Stimulated activated CD4-positive, alpha-beta T cell treated with anti-CD3 and anti-CD28 coated beads, Interleukin-1b, Interleukin-23, amount 100 ng/mL, for 48 hours (primary cell): Measurements from ENCODE around the gene CDX2.

Source experiments
- DNase-seq: peaks from one replicate; pipeline ENCODE4 v3.0.0-alpha.2; 2020

CDX2 gene

DNA sequence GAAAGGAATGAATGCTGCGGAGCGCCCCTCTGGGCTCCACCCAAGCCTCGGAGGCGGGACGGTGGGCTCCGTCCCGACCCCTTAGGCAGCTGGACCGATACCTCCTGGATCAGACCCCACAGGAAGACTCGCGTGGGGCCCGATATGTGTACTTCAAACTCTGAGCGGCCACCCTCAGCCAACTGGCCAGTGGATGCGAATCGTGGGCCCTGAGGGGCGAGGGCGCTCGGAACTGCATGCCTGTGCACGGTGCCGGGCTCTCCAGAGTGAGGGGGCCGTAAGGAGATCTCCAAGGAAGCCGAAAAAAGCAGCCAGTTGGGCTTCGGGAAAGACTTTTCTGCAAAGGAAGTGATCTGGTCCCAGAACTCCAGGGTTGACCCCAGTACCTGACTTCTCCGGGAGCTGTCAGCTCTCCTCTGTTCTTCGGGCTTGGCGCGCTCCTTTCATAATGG, 40.7 kb downstream of the CDX2 start:
- DNase-seq: no peak

DNA sequence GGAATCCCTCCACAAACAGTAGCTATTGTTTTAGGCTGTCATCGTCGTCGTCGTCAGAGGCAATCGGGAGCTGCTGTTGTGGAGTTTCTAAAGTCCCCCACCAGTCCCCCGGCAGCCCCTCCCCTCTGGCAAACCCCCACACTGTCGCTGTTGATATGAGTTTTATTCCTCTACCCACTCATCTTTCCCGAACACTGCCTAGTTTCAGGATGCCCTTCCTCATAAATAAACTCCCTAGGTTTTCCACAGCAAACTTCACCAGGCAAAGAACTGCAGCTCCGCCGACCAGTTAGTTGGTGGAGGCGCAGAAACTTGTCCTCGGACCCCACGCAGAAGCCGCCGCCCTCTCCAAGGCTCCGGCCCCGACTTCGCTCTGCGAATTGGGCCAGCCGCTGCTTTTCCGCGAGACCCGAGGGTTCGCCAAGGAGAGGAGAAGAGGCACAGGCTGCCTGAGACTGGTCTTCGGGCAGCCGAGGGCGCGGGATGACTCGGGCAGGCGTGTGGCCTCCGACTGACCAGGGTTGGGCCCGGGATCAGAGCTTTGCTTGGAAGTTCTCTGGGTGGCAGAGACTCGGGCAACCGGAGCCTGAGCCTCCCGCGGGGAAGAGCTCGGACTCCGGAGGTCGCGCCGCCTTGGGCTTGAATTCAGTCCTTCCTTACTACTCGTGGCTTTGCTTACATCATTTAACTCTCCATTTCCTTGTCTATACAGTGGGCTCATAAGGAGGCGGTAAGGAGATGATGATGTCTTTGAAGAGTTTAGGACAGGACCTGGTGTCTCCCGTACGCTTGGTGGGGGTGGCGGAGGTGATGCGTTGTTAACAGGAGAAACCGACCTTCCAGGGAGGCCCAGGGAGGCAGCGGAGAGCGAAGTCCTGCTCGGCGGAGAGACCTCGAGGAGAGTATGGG, 41.4 kb downstream of the CDX2 start:
- DNase-seq: no peak

DNA sequence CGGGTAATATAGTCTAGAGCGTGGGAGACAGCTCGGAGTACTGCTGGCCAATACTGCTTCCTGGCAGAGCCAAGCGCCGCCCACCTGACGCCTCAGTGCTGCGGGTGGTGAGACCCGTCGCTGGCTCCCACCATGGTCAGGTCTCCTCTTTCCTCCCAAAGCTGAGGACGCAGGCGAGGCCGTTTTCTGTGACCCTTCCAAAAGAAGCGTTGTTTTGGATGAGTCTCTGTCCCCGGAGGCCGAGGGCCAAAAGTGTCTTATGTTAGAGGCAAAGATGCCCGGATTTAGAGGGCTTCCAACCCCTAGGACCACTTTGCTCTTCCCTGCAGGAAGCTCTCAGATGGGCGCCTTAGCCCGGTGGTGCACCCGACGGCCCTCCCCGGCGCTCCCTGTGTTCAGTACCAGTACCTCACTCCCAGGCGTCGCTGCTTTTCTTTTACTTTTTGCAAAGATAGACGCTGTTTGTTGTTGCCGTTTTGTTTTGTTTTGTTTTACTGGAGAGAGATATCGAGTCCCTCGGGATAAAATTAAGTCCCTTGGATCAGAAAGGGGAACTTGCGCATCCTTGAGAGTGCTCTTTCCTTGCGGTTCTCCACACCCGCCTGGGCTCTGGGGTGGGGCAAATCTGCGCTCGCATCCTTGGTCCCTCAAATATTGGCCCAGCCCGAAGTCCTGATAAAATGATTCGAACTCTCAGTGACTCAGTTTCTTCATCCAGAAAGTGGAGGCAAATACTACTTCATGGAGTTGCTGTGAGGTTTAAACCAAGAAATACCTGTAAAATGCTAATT, 42.3 kb downstream of the CDX2 start:
- no peak for DNase-seq

DNA sequence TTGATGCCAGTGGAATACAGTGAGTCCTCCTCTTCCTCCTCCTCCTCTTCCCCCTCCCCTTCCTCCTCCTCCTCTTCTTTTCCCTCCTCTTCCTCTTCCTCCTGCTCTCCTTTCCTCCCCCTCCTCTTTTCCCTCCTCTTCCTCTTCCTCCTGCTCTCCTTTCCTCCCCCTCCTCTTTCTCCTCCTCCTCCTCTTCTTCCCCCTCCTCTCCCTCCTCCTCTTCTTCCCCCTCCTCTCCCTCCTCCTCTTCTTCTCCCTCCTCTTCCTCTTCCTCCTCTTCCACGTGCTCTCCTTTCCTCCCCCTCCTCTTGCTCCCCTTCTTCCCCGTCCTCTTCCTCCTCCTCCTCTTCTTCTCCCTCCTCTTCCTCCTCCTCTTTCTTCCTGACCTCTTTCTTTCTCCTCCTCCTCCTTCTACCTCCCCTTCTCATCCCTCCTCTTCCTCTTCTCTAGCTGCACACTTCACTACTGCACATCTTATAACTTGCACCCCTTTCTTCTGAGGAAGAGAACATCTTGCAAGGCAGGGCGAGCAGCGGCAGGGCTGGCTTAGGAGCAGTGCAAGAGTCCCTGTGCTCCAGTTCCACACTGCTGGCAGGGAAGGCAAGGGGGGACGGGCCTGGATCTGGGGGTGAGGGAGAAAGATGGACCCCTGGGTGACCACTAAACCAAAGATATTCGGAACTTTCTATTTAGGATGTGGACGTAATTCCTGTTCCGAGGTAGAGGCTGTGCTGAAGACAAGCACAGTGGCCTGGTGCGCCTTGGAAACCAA, 43.7 kb downstream of the CDX2 start:
- no peak for DNase-seq

DNA sequence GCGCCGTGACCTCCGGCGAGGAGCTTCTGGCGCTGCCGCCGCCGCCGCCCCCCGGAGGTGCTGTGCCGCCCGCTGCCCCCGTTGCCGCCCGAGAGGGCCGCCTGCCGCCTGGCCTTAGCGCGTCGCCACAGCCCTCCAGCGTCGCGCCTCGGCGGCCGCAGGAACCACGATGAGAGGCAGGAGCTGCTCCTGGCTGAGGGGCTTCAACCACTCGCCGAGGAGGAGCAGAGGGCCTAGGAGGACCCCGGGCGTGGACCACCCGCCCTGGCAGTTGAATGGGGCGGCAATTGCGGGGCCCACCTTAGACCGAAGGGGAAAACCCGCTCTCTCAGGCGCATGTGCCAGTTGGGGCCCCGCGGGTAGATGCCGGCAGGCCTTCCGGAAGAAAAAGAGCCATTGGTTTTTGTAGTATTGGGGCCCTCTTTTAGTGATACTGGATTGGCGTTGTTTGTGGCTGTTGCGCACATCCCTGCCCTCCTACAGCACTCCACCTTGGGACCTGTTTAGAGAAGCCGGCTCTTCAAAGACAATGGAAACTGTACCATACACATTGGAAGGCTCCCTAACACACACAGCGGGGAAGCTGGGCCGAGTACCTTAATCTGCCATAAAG, 44.5 kb downstream of the CDX2 start:
- DNase-seq: no peak

DNA sequence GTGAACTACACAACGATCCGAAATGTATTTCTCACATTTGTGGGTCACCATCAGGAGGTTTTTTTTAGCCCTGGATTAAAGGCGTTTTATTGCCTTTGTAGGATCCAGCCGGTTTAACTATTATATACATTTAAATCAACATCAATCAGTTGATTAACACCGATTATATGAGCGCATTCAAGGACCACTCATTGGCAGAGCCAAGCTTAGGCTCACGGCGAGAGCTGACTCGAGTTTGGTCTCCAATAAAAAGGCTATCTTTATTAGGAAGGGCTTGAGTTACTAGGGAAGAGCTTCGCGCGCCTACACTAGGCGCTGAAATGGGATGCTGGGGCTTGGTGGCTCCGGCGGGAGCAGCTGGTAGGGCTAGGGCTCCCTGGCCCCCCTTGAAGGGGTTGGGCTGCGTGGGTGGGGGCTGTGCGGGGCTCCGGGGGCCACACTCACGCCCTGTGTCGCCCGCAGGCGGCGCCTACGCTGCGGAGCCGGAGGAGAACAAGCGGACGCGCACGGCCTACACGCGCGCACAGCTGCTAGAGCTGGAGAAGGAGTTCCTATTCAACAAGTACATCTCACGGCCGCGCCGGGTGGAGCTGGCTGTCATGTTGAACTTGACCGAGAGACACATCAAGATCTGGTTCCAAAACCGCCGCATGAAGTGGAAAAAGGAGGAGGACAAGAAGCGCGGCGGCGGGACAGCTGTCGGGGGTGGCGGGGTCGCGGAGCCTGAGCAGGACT, 45.2 kb downstream of the CDX2 start:
- DNase-seq: no peak

DNA sequence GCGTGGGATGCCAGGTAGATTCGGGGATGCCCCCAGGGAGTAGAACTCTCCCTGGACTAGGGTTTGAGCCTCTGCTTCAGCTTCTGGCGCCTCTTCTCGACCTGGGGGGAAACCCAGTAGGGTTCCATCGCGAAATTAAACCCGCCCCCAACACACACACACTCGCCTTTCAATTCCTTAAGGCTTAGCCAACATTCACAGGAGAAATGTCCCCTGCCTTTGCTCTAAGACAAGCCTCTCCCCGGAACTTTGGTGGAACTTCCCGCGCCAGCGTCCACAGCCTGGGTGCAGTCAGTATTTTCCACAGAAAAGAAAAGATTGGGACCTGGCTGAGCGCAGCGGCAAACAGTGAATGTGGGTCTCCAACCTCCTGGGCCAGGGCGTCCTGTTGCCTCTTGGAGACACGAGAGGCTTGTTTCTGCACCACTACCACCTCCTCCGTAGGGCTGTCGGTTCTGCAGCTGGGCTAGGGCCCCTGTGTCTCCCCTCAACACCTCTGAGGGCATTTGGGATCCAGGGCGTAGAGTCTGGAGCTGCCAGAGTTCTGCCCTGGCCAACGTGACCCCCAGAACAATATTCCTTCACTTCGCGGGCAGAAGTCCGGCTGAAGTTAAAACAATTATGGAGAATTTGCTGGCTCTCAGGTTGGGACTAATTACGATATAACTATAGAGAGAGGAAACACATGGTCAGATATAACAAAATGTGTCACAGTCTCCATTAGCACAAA, 46.1 kb downstream of the CDX2 start:
- DNase-seq: no peak

DNA sequence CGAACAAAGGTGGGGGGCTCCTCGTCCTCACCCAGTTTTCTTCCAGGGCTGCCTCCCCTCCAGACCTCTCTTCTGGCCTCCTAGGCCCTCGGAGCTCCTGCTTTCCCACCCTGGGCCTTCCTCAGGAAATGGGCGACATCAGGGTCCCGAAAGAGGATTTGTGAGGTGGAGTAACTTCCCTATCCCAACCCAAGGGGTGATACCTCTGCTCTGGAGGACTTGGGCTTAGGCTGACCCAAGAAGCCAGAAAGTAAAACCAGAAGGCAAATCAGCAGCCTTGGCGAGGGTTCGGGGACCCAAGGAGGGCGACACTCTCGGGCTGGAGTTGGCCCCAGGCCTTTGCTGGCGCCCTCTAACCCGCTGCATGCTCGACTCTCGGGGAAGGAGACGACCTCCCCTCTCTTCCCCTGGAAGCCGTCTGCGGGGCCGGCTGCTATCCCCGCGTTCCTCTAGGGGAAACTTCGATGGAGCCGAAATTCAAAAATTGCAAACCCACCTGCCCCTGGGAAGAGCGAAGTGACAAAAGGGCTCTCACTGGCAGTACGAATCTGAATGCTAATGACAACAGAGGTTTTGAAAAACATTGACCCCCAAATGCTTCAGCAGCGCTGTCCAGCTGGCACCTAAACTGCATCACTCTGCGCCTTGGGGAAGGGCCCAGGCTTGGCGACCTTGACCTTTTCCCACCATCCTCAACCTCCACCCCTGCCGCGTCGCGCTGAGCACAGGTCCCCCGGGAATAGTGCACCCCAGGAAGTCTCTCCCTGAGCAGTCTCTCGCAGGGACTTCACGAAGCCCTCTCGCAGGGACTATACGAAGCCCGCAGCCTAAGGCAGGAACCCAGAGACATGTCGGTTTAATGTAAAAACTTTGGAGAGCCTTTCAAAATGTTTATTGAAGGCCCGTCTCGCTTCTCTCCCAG, 46.9 kb downstream of the CDX2 start:
- no peak for DNase-seq

DNA sequence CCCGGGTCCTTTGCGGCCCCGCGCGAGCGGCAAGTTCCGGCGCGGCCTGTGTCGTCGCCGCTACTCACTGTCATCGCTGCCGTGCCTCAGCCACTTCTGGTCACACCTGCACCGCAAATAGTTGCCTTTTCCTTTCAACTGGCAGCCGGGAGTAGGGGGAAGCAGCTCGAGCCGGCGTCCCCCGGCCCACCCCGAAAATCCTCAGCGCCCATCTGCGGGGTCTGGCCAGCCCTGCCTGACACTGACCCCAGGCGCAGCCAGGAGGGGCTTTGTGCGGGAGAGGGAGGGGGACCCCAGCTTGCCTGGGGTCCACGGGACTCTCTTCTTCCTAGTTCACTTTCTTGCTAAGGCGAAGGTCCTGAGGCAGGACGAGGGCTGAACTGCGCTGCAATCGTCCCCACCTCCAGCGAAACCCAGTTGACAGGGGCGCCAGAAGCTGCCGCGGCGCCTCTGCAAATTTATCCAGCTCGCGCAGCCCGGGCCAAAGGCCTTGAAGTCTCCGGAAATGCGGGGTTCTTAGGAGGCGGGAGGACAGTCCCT, 47.6 kb downstream of the CDX2 start:
- DNase-seq: no peak

DNA sequence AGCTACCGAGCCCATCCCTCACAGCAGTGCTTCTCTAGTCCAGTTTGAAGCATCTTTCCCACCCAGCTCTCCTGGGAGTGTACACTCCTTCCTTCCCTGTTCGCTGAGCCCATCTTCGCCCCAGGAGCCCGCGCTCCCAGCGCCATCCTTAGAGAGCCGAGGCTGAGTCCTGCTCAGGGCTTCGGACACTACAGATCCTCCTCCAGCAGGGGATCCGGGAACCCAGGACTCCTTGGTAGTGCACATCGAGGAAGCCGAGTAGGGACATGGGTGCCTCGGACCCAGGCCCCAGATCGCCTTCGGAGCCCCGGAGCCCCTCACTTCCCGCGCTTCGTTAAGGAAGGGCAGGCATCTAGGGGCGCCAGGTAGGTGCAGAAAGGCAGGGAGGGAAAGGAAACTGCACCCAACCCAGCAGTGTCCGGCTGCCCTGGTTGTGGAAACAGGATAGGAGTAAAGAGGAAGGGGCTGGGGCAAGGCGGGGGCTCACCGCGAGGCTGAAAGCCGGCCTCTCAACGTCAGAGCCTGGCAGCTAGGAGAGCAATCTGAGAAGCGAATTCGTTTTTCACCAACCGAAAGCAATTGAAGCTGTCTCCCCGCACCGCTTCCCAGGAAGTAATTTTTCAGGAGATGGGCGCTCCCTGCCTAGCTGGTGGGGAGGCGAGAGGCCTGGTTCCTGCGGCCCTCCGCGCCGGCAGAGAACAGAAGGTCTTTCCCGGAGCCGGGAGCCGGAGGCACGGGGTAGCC, 48.3 kb downstream of the CDX2 start:
- no peak for DNase-seq

DNA sequence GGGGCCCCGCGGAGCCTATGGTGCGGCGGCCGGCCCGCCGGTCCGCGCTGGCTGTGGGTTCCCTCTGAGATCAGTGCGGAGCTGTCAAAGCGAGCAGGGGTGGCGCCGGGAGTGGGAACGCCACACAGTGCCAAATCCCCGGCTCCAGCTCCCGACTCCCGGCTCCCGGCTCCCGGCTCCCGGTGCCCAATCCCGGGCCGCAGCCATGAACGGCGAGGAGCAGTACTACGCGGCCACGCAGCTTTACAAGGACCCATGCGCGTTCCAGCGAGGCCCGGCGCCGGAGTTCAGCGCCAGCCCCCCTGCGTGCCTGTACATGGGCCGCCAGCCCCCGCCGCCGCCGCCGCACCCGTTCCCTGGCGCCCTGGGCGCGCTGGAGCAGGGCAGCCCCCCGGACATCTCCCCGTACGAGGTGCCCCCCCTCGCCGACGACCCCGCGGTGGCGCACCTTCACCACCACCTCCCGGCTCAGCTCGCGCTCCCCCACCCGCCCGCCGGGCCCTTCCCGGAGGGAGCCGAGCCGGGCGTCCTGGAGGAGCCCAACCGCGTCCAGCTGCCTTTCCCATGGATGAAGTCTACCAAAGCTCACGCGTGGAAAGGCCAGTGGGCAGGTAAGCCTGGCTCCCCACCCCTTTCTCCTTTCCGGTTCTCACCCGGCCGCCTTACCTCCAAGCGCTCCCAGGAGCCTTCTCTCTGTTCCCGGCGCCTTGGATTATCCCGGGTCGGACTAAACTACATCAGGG, 49.0 kb downstream of the CDX2 start, which contains the start of gene PDX1:
Gene PDX1, plus strand, starts transcription at position 67 of the 743 bp plus-strand sequence. Its CDS starts 139 bp downstream, at position 206.
- DNase-seq: no peak

DNA sequence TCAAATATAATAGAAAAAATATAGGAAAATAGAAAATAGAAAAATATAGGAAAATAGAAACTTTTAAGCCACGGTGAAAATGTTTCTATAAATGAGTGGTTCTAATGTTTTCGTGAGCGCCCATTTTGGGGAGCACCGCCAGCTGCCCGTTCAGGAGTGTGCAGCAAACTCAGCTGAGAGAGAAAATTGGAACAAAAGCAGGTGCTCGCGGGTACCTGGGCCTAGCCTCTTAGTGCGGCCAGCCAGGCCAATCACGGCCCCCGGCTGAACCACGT, 49.5 kb downstream of the CDX2 start:
- peak; percentile 38 for DNase-seq

DNA sequence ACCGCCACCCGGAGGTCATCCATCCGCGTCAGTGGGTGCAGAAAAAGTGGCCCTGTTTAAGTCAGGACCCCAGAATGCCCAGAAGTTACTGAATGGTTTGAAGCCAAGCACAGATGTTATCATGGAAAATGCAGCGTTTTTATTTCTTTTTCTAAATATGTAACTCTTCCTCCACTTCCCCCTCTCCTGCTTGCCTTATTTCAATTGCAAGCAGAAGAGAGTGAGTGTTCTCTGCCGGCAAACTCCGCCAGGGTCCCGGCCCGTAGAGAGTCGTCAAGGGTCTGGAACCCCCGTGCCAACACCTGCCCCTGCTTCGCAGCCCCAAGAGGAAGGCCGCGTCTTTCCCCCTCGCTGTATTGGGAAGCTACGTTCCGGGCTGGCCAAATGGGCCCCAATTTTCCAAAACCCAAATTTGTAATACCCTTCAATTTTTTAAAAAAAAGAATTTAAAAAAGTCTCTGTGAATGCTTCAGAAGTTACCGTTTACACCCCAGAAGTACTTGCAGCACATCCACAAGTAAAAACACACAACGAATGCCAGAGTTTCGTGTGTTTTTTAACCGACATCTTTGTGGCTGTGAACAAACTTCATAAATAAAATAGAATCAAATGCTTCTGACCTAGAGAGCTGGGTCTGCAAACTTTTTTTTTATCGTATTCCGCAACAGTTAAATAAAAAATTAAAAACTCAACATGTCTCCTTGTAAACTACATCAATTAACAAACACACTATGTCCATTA, 50.0 kb downstream of the CDX2 start:
- DNase-seq: no peak

DNA sequence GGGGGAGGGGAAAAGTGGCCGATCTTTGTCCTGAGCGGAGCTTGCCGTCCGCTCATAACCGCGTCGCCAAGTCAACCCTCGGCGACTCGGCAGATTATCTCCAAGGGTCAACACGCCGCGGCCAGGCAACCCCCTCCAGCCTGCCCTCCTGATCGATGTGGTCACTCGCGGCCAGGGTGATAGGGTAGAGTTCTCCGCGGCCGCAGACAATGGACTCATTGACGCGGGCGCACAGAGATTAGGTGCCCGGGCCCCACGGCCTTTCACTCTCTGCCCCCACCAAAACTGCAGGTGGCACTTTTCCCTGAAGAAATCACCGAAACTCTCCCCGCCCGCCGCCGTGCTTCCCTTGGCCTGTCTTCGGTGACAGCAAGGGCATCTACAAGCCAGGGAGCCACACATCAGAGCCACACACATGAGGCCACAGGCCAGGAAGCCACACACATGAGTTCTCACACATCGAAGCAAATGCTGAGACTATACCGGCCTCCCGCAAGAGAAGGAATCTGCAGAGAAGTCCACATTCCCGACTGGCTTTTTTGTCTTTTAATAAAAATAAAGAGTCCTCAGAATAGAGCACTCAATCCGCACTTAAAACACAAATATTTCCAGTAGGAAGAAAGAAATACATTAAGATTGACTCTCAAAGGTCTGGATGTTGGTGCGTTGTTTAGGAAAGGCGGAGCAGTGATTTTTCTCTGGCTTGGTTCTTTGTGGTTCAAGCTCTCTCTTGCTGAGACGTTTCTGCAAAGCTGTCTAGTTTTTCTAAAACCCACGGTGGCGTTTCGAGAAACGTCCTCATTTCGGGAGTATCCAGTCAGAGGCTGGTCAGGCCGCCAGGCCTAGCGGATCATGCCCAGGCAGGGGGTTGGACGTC, 50.8 kb downstream of the CDX2 start:
- DNase-seq: no peak

DNA sequence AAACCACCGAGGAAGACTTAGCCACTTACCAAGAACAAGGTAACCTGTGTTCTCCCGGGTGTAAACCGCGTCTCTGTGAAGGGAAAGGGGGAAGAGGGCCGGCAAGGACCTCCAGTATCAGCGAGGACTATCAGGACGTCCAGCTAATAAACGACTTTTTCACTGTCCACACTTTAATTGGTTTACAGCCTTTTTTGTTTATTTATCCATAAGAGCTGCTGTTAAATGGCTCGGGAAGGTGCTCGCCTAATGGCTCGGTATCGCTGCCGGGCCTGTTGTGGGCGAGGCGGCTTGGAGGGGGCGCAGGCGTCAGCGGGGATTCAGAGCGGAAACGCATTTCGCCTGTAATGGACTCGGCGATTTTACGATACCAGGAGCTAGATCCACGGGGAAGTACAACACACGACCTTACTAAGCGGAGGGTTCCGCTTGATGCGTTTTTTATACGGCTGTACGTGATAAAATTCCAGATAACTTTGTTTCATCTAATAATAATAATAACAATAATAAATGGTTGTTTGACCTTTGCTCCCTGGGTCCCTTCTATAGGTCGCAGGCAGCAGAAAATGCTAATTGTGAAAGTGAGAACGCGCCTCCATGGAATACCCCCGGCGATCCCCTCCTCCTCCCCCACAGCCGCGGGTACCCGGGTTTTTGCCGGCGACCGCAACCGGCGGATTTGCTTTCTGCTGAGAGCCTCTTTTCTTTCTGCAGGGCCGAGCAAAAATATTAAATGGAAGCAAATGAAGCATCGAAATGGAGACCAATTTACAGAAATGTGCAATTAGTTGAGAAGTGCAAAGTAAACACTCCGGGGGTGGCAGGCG, 51.8 kb downstream of the CDX2 start:
- no peak for DNase-seq
